Measurements from ENCODE around the gene DUSP11.
A peak's percentile ranks its signal among the peaks of the same experiment; 100 is the strongest.
"Not testable (repeated sequence)": the region's sequence is repeated elsewhere in the genome, so short reads cannot be mapped to it uniquely, and the experiment has no call there.

DUSP11 gene

GRCh38 chr2:73770725-73771124, 9.2 kb downstream of the DUSP11 start:
- DNase-seq: no peak

- DNase-seq: no peak
These were observed 12.9 kb downstream of the DUSP11 start for GRCh38 chr2:73766994-73767393.

- DNase-seq: no peak
These were observed 13.6 kb downstream of the DUSP11 start for GRCh38 chr2:73766349-73766748.

- no peak for DNase-seq
These were observed 15.0 kb downstream of the DUSP11 start for GRCh38 chr2:73764945-73765344.

- DNase-seq: no peak
These were observed 17.3 kb downstream of the DUSP11 start for GRCh38 chr2:73762571-73762970.

- no peak for DNase-seq
These were observed 20.0 kb downstream of the DUSP11 start for GRCh38 chr2:73759904-73760303.

GRCh38 chr2:73759285-73759764, 20.6 kb downstream of the DUSP11 start:
- DNase-seq: no peak

- not testable (repeated sequence) for DNase-seq
These were observed 25.6 kb downstream of the DUSP11 start for GRCh38 chr2:73754332-73754731.

- no peak for DNase-seq
These were observed 30.6 kb downstream of the DUSP11 start for GRCh38 chr2:73749314-73749713.

GRCh38 chr2:73746877-73747208, 33.1 kb downstream of the DUSP11 start:
- DNase-seq: no peak

GRCh38 chr2:73746015-73746876, 33.7 kb downstream of the DUSP11 start:
- DNase-seq: no peak

- DNase-seq: no peak
These were observed 39.1 kb downstream of the DUSP11 start for GRCh38 chr2:73740767-73741166.

GRCh38 chr2:73739101-73739500, 40.8 kb downstream of the DUSP11 start:
- DNase-seq: no peak

- DNase-seq: peak; percentile 92
These were observed 42.8 kb downstream of the DUSP11 start, which contains the start of gene TPRKB for GRCh38 chr2:73736855-73737779. TSS of gene TPRKB (minus strand) at chr2:73737345. CDS start at chr2:73734569, 2,776 bp downstream.

- DNase-seq: no peak
These were observed 43.5 kb downstream of the DUSP11 start for GRCh38 chr2:73736378-73736777.

- DNase-seq: no peak
These were observed 49.1 kb downstream of the DUSP11 start for GRCh38 chr2:73730810-73731209.

- DNase-seq: no peak
These were observed 51.2 kb downstream of the DUSP11 start for GRCh38 chr2:73728711-73729110.

- no peak for DNase-seq
These were observed 51.9 kb downstream of the DUSP11 start for GRCh38 chr2:73728043-73728442.

- not testable (repeated sequence) for DNase-seq
These were observed 53.2 kb downstream of the DUSP11 start for GRCh38 chr2:73726657-73727056.

GRCh38 chr2:73718851-73719621, 60.9 kb downstream of the DUSP11 start:
- no peak for DNase-seq

GRCh38 chr2:73718421-73718820, 61.5 kb downstream of the DUSP11 start:
- no peak for DNase-seq

GRCh38 chr2:73717695-73718094, 62.2 kb downstream of the DUSP11 start:
- not testable (repeated sequence) for DNase-seq

- DNase-seq: no peak
These were observed 62.7 kb downstream of the DUSP11 start for GRCh38 chr2:73717251-73717606.
